Retinal pigment epithelial cell (primary cell): Measurements from ENCODE around the gene RPL12.

Experiments used
- DNase-seq: peaks from one replicate; pipeline ENCODE4 v3.0.0-alpha.2; 2010; ENCODE audit warnings: low read depth
- H3K4me3 ChIP-seq: 2 replicates; pipeline ENCODE4 v1.5.1; 2011; ENCODE audit warnings: mild to moderate bottlenecking, low read length, control low read depth, moderate library complexity
- CTCF ChIP-seq: conservative IDR thresholded peaks from 2 replicates; pipeline ENCODE4 v1.5.1; 2011; ENCODE audit warnings: low read depth, low read length, control low read depth, inconsistent platforms

The RPL12 gene

GRCh38 chr9:127455324-127455992, 4.3 kb upstream of the RPL12 start:
- no peak for DNase-seq

GRCh38 chr9:127452691-127453090, 1.5 kb upstream of the RPL12 start:
- TF ChIP-seq CTCF = no peak
- no peak overlapping the region for H3K4me3 ChIP-seq
- no peak for DNase-seq

More at GRCh38 chr9:127455324-127455992, 4.3 kb upstream of the RPL12 start:
- H3K4me3 ChIP-seq = no peak overlapping the region
- TF ChIP-seq CTCF = peak; percentile 55

- no peak for DNase-seq
- peak overlapping the region; percentile 98 for H3K4me3 ChIP-seq
- no peak for TF ChIP-seq CTCF
These were observed 851 bp upstream of the RPL12 start for GRCh38 chr9:127451858-127452656.

- H3K4me3 ChIP-seq = peak overlapping the region; percentile 98
- no peak for TF ChIP-seq CTCF
- DNase-seq = no peak
These were observed 327 bp upstream of the RPL12 start for GRCh38 chr9:127451608-127451857.

GRCh38 chr9:127450243-127450760, 904 bp downstream of the RPL12 start:
- no peak for DNase-seq
- peak overlapping the region; percentile 98 for H3K4me3 ChIP-seq
- no peak for TF ChIP-seq CTCF

- TF ChIP-seq CTCF = no peak
- H3K4me3 ChIP-seq = peak overlapping the region; percentile 98
- no peak for DNase-seq
These were observed 1.8 kb downstream of the RPL12 start for GRCh38 chr9:127449332-127449966.
